ENCODE data around the gene LDHB. TPM values are rescaled to one million over a fixed set of nuclear protein-coding genes. Genes with fewer than 3 reads are reported as not detected.

The LDHB gene
- total and polyA plus RNA-seq, 9 donors: 266 to 674 (median 479) TPM

DNA sequence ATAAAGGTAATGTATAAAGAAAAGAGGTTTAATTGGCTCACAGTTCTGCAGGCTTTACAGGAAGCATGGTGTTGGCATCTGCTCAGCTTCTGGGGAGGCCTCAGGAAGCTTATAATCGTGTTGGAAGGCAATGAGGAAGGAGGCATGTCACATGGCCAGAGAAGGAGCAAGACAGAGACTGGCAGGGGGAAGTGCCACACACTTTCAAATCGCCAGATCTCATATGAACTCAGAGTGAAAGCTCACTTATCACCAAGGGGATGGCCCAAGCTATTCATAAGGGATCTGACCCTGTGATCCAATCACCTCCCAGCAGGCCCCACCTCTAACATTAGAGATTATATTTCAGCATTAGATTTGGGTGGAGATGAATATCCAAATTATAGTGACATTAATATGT lies 26.3 kb downstream of the LDHB start:
- TF ChIP-seq POLR2A (IDR thresholded peaks at IDR 0.05) (no peak), EP300 (IDR thresholded peaks at IDR 0.05) (no peak)
- TF ChIP-seq, protein P1, sequence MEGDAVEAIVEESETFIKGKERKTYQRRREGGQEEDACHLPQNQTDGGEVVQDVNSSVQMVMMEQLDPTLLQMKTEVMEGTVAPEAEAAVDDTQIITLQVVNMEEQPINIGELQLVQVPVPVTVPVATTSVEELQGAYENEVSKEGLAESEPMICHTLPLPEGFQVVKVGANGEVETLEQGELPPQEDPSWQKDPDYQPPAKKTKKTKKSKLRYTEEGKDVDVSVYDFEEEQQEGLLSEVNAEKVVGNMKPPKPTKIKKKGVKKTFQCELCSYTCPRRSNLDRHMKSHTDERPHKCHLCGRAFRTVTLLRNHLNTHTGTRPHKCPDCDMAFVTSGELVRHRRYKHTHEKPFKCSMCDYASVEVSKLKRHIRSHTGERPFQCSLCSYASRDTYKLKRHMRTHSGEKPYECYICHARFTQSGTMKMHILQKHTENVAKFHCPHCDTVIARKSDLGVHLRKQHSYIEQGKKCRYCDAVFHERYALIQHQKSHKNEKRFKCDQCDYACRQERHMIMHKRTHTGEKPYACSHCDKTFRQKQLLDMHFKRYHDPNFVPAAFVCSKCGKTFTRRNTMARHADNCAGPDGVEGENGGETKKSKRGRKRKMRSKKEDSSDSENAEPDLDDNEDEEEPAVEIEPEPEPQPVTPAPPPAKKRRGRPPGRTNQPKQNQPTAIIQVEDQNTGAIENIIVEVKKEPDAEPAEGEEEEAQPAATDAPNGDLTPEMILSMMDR (IDR thresholded peaks at IDR 0.05): no peak
- Histone ChIP-seq H3K27ac (no peak overlapping the region), H3K36me3 (no peaks in the 10 kb centered on the region), H3K9me3 (no peaks in the 10 kb centered on the region), H3K4me1 (ENCODE audit: insufficient read depth) (no peaks in the 10 kb centered on the region), H3K4me3 (no peak overlapping the region), H3K27me3 (no peaks in the 10 kb centered on the region)
- no peak for DNase-seq
- WGBS, 3 donors: 37 to 51% (median 47%) methylated on average over 2 of the region's 2 CpGs
- intact Hi-C loops (cut with DNase I): no loop called here

GRCh38 chr12:21627924-21628323 lies 29.7 kb downstream of the LDHB start:
- no peaks in the 10 kb centered on the region for H3K4me1 ChIP-seq (ENCODE audit: insufficient read depth)
- intact Hi-C loops (cut with DNase I): no loop called here
- TF ChIP-seq POLR2A (IDR thresholded peaks at IDR 0.05): no peak
- TF ChIP-seq, protein P1 (IDR thresholded peaks at IDR 0.05): no peak
- no peak for TF ChIP-seq EP300 (IDR thresholded peaks at IDR 0.05)
- H3K27ac ChIP-seq: no peak overlapping the region
- H3K4me3 ChIP-seq: no peak overlapping the region
- 92 to 96% (median 94%) methylated on average over 2 of the region's 2 CpGs for WGBS, 3 donors
- DNase-seq: no peak
- no peaks in the 10 kb centered on the region for H3K27me3 ChIP-seq
- H3K9me3 ChIP-seq: no peaks in the 10 kb centered on the region
- H3K36me3 ChIP-seq: no peaks in the 10 kb centered on the region

- Histone ChIP-seq H3K36me3 (no peaks in the 10 kb centered on the region), H3K9me3 (no peaks in the 10 kb centered on the region), H3K27me3 (no peaks in the 10 kb centered on the region), H3K4me3 (no peak overlapping the region), H3K27ac (no peak overlapping the region), H3K4me1 (ENCODE audit: insufficient read depth) (no peaks in the 10 kb centered on the region)
- no peak for DNase-seq
- no peak for TF ChIP-seq POLR2A (IDR thresholded peaks at IDR 0.05)
- TF ChIP-seq EP300 (IDR thresholded peaks at IDR 0.05): no peak
- TF ChIP-seq, protein P1 (IDR thresholded peaks at IDR 0.05): no peak
- intact Hi-C loops (cut with DNase I): loop anchor here in 2 of 4 donors (10.0 kb wide), 1 partner anchor 56 kb away; no protein-coding TSS in a partner anchor
These were observed 39.1 kb downstream of the LDHB start for GRCh38 chr12:21618566-21618965.

- H3K9me3 ChIP-seq: no peaks in the 10 kb centered on the region
- H3K4me3 ChIP-seq: no peak overlapping the region
- intact Hi-C loops (cut with DNase I): loop anchor here in 2 of 4 donors (10.0 kb wide), 1 partner anchor 58 kb away; no protein-coding TSS in a partner anchor
- H3K27me3 ChIP-seq: no peaks in the 10 kb centered on the region
- 82 to 87% (median 86%) methylated on average over 3 of the region's 3 CpGs for WGBS, 3 donors
- DNase-seq: no peak
- H3K4me1 ChIP-seq (ENCODE audit: insufficient read depth): no peaks in the 10 kb centered on the region
- TF ChIP-seq POLR2A (IDR thresholded peaks at IDR 0.05) (no peak), EP300 (IDR thresholded peaks at IDR 0.05) (no peak)
- TF ChIP-seq, protein P1 (IDR thresholded peaks at IDR 0.05): no peak
- H3K36me3 ChIP-seq: no peaks in the 10 kb centered on the region
- no peak overlapping the region for H3K27ac ChIP-seq
These were observed 40.6 kb downstream of the LDHB start for GRCh38 chr12:21617030-21617429.
